ENCODE data around the gene ATP2A1.

Gene ATP2A1

DNA sequence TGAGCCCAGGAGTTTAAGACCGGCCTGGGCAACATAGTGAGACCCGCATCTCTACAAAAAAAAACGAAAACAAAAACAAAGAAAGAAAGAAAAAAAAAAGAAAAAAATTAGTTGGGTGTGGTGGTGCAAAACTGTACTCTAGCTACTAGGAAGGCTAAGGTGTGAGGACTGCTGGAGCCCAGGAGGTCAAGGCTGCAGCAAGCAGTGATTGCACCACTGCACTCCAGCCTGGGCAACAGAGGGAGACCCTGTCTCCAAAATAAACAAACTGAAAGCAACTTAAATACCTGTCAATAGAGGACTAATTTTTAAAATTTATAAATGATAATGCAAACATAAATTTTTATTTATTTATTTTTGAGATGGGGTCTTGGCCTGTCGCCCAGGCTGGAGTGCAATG lies 17.3 kb downstream of the ATP2A1 start:
- no peak for TF ChIP-seq PPARA (CRISPR knock-in tag; IDR thresholded peaks at IDR 0.05; ENCODE audit: borderline replicate concordance)
- no peak for TF ChIP-seq ZFP3 (CRISPR knock-in tag; IDR thresholded peaks at IDR 0.05)
- TF ChIP-seq ZNF565 (CRISPR knock-in tag; conservative IDR thresholded peaks at IDR 0.05; ENCODE audit: low read depth) = no peak
- no peak for TF ChIP-seq TSHZ2 (CRISPR knock-in tag; IDR thresholded peaks at IDR 0.05)
- TF ChIP-seq, protein P1, sequence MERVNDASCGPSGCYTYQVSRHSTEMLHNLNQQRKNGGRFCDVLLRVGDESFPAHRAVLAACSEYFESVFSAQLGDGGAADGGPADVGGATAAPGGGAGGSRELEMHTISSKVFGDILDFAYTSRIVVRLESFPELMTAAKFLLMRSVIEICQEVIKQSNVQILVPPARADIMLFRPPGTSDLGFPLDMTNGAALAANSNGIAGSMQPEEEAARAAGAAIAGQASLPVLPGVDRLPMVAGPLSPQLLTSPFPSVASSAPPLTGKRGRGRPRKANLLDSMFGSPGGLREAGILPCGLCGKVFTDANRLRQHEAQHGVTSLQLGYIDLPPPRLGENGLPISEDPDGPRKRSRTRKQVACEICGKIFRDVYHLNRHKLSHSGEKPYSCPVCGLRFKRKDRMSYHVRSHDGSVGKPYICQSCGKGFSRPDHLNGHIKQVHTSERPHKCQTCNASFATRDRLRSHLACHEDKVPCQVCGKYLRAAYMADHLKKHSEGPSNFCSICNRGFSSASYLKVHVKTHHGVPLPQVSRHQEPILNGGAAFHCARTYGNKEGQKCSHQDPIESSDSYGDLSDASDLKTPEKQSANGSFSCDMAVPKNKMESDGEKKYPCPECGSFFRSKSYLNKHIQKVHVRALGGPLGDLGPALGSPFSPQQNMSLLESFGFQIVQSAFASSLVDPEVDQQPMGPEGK (CRISPR knock-in tag; IDR thresholded peaks at IDR 0.05; ENCODE audit: borderline replicate concordance) = no peak
- no peak for TF ChIP-seq RARB (CRISPR knock-in tag; IDR thresholded peaks at IDR 0.05)
- no peak for TF ChIP-seq POU6F1 (CRISPR knock-in tag; IDR thresholded peaks at IDR 0.05; ENCODE audit: borderline replicate concordance, low read depth)
- TF ChIP-seq ZFP30 (CRISPR knock-in tag; IDR thresholded peaks at IDR 0.05) = no peak
- ATAC-seq = no peak

DNA sequence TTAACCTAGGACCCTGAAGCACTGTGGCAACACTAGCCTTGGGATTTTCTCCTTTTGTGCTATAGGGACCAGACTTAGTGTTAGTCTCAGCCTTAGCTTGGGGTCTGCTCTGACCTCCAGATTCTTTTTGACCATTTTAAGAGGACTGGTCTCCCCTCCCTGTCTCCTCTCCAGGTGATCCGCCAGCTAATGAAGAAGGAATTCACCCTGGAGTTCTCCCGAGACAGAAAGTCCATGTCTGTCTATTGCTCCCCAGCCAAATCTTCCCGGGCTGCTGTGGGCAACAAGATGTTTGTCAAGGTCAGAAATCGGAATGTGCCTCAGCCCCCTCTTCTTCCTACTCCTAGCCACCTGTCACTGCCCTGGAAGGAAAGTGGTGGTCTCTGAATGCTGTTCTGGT lies 19.5 kb downstream of the ATP2A1 start:
- TF ChIP-seq ESRRG (CRISPR knock-in tag; IDR thresholded peaks at IDR 0.05) (no peak), CSDC2 (CRISPR knock-in tag; IDR thresholded peaks at IDR 0.05) (no peak), SNAI2 (CRISPR knock-in tag; IDR thresholded peaks at IDR 0.05) (no peak), ZNF8 (CRISPR knock-in tag; IDR thresholded peaks at IDR 0.05) (no peak), TOX (CRISPR knock-in tag; IDR thresholded peaks at IDR 0.05; ENCODE audit: borderline replicate concordance) (no peak), ZFP3 (CRISPR knock-in tag; IDR thresholded peaks at IDR 0.05) (no peak), BACH2 (CRISPR knock-in tag; IDR thresholded peaks at IDR 0.05; ENCODE audit: borderline replicate concordance) (no peak), ISL1 (CRISPR knock-in tag; IDR thresholded peaks at IDR 0.05) (no peak), RARB (CRISPR knock-in tag; IDR thresholded peaks at IDR 0.05) (no peak), OSR1 (CRISPR knock-in tag; IDR thresholded peaks at IDR 0.05) (no peak)
- TF ChIP-seq, protein P1 (CRISPR knock-in tag; IDR thresholded peaks at IDR 0.05; ENCODE audit: borderline replicate concordance) = no peak
- TF ChIP-seq, protein P2, sequence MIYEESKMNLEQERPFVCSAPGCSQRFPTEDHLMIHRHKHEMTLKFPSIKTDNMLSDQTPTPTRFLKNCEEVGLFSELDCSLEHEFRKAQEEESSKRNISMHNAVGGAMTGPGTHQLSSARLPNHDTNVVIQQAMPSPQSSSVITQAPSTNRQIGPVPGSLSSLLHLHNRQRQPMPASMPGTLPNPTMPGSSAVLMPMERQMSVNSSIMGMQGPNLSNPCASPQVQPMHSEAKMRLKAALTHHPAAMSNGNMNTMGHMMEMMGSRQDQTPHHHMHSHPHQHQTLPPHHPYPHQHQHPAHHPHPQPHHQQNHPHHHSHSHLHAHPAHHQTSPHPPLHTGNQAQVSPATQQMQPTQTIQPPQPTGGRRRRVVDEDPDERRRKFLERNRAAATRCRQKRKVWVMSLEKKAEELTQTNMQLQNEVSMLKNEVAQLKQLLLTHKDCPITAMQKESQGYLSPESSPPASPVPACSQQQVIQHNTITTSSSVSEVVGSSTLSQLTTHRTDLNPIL (CRISPR knock-in tag; IDR thresholded peaks at IDR 0.05; ENCODE audit: low read depth) = no peak
- ATAC-seq = no peak

GRCh38 chr16:28898266-28898665 lies 20.0 kb downstream of the ATP2A1 start:
- no peak for ATAC-seq
- no peak for TF ChIP-seq ZNF565 (CRISPR knock-in tag; conservative IDR thresholded peaks at IDR 0.05; ENCODE audit: low read depth)
- TF ChIP-seq TSHZ2 (CRISPR knock-in tag; IDR thresholded peaks at IDR 0.05) = no peak
- TF ChIP-seq BACH2 (CRISPR knock-in tag; IDR thresholded peaks at IDR 0.05; ENCODE audit: borderline replicate concordance) = no peak
- no peak for TF ChIP-seq ZFP3 (CRISPR knock-in tag; IDR thresholded peaks at IDR 0.05)
- no peak for TF ChIP-seq TOX (CRISPR knock-in tag; IDR thresholded peaks at IDR 0.05; ENCODE audit: borderline replicate concordance)
- no peak for TF ChIP-seq ZNF70 (CRISPR knock-in tag; IDR thresholded peaks at IDR 0.05)
- no peak for TF ChIP-seq CSRNP3 (CRISPR knock-in tag; IDR thresholded peaks at IDR 0.05)
- TF ChIP-seq ZC3H10 (CRISPR knock-in tag; IDR thresholded peaks at IDR 0.05) = no peak
- no peak for TF ChIP-seq GLIS3 (CRISPR knock-in tag; IDR thresholded peaks at IDR 0.05)
- TF ChIP-seq ARNTL (CRISPR knock-in tag; IDR thresholded peaks at IDR 0.05; ENCODE audit: borderline replicate concordance, low read depth) = no peak
- TF ChIP-seq OSR1 (CRISPR knock-in tag; IDR thresholded peaks at IDR 0.05) = no peak
- no peak for TF ChIP-seq POU6F1 (CRISPR knock-in tag; IDR thresholded peaks at IDR 0.05; ENCODE audit: borderline replicate concordance, low read depth)
- TF ChIP-seq ISL1 (CRISPR knock-in tag; IDR thresholded peaks at IDR 0.05) = no peak
- TF ChIP-seq ZNF8 (CRISPR knock-in tag; IDR thresholded peaks at IDR 0.05) = no peak
- no peak for TF ChIP-seq SNAI2 (CRISPR knock-in tag; IDR thresholded peaks at IDR 0.05)

Data from SK-N-SH treated with all-trans-retinoic acid at 6 μM for 48 hours (cell line).